GOT3 (cell line): Measurements from ENCODE around the gene RAMACL.
"Not testable (repeated sequence)": the region's sequence is repeated elsewhere in the genome, so short reads cannot be mapped to it uniquely, and the experiment has no call there.

ENCODE experiments used
- DNase-seq: peaks from one replicate; lab custom pipeline; 2025; ENCODE audit warnings: mixed read lengths; lab: John Stamatoyannopoulos, UW

The RAMACL gene

DNA sequence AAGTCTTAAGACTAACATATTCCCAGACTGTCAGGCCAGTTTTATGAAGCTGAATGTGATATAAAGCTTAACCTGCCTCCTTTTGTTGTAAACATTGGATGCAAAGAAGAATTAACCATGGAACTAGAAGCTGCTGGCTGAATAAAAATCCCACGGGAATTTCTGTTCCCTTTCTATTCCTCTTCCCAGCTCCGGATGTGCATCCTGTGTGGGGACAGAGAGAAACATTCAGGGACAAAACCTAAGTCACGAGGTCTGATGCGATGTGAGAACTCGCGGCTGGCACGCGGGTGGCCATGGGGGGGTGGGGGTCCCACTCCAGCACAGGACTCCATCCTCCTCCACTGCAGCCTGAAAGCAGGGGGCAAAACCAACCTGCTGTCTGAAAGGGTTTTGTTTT lies 32.2 kb downstream of the RAMACL start:
- no peak for DNase-seq

- no peak for DNase-seq
These were observed 32.8 kb downstream of the RAMACL start for GRCh38 chr6:166553563-166554271.

DNA sequence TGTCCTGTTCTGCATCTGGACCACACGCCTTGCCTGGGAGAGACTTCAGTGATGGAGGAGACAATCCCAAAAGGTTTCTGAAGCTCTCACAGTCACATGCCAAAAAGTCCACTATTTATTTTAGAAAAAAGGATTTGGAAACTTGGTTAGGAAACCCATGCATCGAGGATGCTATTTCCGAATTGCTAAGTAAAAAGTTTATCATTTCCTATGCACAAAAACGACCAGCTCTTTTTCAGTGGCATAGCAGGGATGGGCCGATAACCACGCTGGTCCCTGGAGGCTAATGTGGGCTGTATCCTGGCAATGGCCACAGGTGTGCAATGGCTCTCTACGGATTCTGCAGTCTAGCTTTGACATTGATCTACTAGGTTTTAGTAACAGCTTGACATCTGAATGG lies 33.9 kb downstream of the RAMACL start:
- no peak for DNase-seq

GRCh38 chr6:166551754-166552495 lies 34.6 kb downstream of the RAMACL start:
- DNase-seq, result no peak

GRCh38 chr6:166546653-166547052 lies 39.8 kb downstream of the RAMACL start:
- no peak for DNase-seq

DNA sequence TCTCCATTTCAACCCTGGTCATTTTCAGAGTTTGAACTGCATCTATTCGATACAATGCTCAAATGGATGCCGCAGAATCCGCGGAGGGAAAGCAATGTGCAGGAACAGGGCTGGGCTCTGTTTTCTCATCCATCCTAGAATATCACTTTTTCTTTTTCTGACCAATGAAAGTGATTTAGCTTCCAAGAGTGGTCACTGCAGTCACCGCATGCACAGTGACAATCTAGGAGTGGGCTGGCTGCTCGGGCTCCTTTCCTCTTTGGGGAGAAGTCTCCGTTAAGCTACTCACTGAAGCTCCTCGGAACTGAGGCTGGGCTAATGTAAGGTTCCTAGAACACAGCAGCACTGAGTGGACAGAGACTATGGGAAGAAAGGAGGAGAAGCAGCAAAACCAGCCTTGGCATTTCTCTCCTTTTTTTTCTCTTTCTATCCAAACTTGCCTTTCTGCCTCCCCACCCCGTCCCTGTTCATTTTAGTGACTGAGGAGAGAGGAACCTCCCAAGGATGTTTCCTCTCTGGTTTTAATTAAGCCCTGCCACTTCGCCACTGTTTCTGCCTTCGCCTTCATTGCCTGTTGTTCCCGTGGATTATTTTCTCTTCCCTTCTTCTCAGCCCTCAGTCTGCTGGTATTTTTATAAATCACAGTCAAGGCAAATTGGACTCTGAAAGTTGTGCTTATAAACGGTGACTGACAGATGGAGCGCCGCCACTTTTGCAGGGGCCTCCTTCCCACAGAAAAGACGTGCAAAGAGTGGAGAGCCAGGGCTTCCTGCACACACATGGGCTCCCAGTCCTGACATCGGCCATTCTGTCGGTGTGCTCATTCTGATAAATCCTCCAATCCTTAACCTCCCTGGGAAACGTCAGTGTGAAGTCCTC lies 41.1 kb downstream of the RAMACL start:
- no peak for DNase-seq

DNA sequence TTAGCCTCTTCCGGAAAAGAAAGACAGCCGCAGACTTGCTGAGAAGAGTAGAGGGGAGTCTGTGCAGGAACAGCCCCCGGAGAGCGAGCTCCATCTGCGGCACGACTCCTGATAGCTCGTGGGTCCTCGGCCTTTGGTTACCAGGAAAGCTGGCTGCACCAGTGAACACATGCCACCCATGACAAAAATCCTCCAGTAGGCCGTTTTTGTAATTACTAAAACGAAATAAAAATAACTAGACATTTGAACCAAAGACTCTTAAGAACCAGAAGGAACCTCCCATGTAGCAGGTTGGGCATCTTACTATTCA lies 42.2 kb downstream of the RAMACL start:
- no peak for DNase-seq

GRCh38 chr6:166543603-166544295 lies 42.7 kb downstream of the RAMACL start:
- no peak for DNase-seq

GRCh38 chr6:166542580-166542912 lies 43.9 kb downstream of the RAMACL start:
- DNase-seq, result no peak

GRCh38 chr6:166541876-166542579 lies 44.5 kb downstream of the RAMACL start:
- DNase-seq, result no peak

- DNase-seq, result no peak
These were observed 45.1 kb downstream of the RAMACL start for GRCh38 chr6:166541366-166541765.

- DNase-seq, result no peak
These were observed 45.7 kb downstream of the RAMACL start for GRCh38 chr6:166540631-166541331.

DNA sequence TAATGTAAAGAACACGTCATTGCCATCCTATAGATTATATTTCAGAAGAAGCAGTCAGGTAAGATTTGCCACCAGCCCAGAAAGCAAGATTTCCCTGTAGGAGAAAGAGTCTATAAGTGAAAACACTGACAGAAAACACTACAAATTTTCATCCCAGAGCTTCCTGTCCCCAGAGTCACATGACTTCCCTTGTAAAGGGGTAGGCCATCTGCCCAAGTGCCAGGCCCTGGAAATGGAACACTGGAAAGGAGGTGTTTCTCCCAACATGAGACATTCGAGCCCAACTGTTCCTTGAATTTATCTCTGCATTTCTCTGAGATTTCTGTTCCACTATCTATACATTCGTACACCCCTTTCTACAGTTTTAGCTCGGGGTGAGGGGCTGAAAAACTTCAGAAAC lies 46.9 kb downstream of the RAMACL start:
- DNase-seq, result no peak

DNA sequence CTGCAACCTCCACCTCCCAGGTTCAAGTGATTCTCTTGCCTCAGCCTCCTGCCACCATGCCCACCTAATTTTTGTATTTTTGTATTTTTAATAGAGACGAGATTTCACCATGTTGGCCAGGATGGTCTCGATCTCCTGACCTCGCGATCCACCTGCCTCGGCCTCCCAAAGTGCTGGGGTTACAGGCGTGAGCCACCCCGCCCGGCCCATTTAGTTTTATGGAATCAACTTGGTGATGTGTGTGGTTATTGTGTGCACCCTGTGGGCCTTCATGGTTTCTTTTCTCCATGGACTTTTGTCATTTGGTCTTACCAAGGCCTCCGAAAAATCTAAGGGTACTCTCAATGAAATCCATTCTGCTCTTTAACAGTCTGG lies 47.5 kb downstream of the RAMACL start:
- DNase-seq, result not testable (repeated sequence)

DNA sequence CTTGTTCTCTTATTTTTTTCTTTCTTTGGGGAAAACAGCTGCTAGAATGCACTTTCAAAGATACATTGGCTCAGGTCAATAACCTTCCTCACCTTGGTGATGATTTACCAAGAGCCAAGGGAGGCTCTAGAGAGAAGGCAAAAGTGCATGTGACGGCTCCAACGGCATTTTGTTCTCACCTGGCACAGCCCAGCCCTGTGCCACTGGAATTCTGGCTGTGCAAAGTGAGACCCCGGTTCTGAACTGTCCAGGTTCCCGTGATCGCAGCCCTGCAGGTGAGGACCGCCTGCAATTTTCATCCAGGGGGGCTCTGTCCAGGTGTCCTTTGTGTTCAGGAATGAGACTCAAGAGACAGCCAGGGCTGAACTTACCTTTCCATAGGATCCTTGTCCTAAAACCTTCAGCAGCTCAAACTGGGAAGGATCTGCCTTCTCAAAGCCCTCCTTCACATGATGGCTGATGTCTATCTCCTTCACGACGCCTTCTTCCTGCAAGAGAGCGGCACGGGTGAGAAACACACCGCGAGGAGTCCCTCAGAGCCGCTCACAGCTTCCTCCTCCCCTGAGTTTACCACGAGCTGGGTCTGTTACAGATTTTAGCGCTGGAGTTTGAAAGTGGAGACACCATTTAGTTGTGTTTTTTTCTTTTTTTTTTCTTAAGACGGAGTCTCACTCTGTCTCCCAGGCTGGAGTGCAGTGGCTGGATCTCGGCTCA lies 48.0 kb downstream of the RAMACL start:
- no peak for DNase-seq

DNA sequence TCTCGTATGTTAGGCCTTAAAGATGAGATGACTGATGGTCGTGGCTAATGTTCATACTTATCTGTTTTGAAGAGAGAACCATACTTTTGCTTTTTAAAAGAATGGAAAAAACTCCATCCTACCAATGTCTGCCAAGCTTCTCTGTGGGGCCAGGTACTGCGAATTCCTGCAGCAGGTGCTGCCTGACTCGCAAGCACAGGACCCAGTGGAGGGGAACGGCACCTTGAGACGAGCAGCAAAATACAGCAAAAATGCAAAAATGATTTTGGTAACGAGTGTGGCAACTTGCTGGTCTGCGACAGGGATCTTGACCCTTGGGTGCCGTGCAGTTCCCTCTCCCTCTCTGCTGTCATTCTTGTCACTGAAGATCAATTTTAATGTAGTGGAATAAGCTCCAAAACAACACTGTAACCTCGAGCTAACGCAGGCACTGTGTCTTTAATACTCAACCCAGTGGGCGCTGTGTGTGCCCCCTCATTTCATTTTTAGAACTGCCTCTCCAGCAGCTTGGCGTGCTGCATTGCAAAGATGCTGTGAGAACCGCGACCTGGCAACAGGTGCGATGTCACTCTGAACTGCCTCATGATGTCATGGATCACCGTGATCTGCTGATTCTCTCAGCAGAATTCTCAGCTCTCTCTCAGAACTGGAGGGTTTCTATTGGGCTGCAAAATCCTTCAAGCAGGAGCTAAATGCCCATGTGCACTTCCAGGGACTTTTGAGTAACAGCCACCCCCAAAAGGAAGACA lies 51.6 kb downstream of the RAMACL start:
- DNase-seq, result no peak

DNA sequence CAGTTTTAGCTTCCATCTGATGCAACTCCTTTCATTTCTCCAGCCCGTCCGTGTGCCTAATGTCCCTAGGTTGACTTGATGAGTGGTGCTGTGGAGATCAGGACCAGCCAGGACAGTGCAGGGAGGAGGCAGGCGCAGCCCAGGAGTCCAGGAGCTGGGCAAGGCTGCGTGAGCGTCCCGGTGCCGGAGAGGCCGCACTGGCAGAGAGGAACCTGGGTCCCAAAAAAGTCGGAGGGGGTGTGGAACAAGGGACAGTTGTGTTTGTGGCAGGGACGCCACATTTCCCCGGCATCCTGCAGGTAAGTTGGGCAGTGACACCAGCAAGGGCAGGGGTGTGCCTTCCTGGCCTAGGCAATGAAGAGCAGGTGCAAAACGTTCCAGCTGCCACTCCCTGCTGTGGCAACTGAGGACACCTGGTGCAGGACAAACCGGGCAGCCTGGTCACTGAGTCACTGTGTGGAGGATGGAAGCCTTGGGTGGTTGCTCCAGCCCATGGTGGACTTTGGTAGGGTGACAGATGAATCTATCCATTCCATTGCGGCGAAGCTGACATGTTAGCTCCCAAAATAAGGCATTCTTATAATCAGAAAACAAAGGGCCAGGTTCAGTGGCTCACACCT lies 53.2 kb downstream of the RAMACL start:
- DNase-seq, result no peak
